ENCODE measurements around the gene ANO9. TPM values are rescaled to one million over a fixed set of nuclear protein-coding genes. Genes with fewer than 3 reads are reported as not detected.

The ANO9 gene, protein sequence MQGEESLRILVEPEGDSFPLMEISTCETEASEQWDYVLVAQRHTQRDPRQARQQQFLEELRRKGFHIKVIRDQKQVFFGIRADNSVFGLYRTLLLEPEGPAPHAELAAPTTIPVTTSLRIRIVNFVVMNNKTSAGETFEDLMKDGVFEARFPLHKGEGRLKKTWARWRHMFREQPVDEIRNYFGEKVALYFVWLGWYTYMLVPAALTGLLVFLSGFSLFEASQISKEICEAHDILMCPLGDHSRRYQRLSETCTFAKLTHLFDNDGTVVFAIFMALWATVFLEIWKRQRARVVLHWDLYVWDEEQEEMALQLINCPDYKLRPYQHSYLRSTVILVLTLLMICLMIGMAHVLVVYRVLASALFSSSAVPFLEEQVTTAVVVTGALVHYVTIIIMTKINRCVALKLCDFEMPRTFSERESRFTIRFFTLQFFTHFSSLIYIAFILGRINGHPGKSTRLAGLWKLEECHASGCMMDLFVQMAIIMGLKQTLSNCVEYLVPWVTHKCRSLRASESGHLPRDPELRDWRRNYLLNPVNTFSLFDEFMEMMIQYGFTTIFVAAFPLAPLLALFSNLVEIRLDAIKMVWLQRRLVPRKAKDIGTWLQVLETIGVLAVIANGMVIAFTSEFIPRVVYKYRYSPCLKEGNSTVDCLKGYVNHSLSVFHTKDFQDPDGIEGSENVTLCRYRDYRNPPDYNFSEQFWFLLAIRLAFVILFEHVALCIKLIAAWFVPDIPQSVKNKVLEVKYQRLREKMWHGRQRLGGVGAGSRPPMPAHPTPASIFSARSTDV
- not detected in 2 replicates for total RNA-seq (2014; rRNA removed; shearing (Covaris generic); ENCODE audit: low replicate concordance)

DNA sequence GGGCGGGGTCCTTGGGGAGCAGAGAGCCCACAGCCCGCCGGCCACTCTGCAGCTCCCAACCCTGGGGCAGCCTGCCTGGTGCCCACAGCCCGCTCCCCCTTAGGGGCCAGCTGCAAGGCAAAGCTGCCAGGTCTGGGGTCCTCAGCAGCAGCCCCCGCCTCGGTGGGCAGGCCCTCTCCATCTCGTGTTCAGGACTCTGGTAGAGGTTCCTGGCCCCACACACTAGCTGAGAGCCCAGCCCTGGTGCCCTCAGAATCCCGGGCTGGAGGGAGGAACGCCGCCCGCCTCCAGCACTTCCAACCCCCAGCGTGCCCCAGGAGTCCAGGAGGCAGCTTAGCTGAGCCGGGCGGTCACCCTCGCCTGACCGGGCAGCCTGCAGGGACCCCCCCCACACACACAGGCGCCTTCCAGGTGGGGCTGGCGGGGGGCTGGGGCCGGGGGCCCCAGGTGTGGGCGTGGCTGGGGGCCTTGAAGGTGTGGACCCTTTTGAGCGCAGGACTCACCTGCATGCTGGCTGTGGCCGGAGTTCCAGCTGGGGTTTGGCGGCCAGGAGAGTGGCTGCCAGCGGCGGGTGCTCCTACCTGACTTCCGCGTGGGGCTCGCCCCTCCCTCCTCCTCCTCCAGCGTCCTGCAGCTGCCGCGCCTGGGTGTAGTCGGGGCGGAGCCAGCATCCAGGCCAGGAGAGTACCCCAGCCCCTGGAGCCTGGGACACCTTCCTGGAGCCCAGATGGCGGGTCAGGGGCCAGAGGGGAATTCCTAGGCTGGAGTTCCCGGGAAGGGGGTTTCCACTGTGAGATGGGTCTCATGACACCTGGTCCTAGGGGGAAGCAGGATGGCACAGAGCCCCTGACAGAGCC, at the start of gene ANO9:
TSS of gene ANO9 (minus strand) at position 594 of the 857 bp plus-strand sequence. CDS start at position 509, 85 bp downstream.
- Histone ChIP-seq H3K4me3 (no peak within 1 kb of the TSS), H3K36me3 (no peaks in the 10 kb centered on the region), H3K9me3 (no peaks in the 10 kb centered on the region), H3K27me3 (no peaks in the 10 kb centered on the region)
- DNase-seq, result no peak

DNA sequence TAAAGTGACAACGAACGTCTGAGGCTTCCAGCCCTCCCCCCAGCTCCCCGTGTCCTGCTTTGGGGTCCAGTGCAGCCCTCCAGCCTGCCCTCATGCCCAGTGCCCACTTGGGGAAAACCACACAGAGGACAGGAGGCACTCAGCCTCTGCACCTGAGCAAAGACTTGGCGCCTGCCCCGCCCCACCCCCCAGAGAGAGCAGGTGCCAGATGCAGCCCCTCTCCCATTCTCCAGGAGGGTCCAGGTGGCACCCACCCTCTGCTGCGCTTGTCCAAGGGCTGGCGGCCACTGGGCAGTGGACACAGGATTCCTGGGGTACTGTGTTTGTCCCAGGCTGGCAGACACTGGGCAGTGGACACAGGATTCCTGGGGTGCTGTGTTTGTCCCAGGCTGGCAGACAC, 49.5 kb upstream of the ANO9 start:
- Histone ChIP-seq H3K27me3 (no peaks in the 10 kb centered on the region), H3K36me3 (peaks cover 39% of the 10 kb centered on the region), H3K4me3 (no peak overlapping the region), H3K9me3 (no peaks in the 10 kb centered on the region)
- no peak for DNase-seq

DNA sequence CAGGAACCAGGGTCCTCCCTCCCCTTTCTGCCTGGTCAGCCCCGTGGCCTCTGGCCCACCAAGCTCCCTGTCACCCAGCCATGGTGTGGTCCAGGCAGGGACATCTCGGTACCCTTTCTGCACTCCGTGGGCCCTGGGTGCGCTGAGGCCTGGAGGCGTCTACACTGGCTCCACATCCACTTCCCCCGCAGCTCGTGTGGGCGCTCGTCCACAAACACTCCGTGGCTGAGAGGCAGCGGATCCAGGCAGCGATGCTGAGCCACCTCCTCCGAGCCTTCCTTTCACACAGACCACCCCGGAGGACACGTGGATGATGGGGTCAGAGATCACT, 49.1 kb upstream of the ANO9 start:
- Histone ChIP-seq H3K36me3 (peaks cover 35% of the 10 kb centered on the region), H3K27me3 (no peaks in the 10 kb centered on the region), H3K4me3 (no peak overlapping the region), H3K9me3 (no peaks in the 10 kb centered on the region)
- DNase-seq, result no peak

DNA sequence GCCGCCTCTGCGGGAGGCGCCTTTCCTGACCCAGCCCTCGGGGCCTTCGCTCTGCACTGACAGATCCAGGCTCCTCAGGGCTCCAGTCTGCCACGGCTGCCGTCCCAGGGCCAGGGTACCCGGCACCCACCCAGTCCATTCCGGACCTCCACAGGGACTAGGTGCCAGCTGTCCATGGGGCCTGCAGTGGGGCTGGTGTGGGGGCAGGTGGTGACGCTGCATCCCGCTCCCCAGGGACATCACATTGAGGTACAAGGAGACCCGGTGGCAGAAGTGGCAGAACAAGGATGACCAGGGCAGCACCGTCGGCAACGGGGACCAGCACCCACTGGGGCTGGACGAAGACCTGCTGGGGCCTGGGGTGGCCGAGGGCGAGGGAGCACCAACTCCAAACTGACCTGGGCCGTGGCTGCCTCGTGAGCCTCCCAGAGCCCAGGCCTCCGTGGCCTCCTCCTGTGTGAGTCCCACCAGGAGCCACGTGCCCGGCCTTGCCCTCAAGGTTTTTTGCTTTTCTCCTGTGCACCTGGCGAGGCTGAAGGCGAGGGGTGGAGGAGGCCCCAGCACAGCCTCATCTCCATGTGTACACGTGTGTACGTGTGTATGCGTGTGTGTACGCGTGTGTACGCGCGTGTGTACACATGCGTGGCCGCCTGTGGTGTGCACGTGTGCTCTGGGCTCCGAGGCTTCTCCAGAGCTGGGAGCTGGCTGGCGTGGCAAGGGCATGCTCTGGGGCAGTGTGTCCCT, 48.5 kb upstream of the ANO9 start:
- no peak for DNase-seq

DNA sequence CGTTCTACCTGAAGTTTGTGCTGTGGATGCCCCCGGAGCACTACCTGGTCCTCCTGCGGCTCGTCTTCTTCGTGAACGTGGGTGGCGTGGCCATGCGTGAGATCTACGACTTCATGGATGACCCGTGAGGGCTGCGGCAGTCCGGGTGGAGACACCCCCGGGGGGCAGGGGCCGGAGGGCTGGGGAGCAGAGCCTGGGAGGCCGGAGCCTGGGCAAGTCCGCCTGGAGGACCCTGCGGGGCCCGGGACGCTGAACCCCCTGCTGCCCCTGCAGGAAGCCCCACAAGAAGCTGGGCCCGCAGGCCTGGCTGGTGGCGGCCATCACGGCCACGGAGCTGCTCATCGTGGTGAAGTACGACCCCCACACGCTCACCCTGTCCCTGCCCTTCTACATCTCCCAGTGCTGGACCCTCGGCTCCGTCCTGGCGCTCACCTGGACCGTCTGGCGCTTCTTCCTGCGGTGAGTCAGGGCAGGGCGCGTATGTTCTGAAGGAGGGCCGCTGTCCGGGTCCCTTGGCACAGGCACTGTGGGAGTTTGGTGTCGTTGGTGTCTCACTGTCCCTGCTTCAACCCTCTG, 47.9 kb upstream of the ANO9 start:
- DNase-seq, result no peak
- peaks cover 23% of the 10 kb centered on the region for H3K36me3 ChIP-seq
- no peaks in the 10 kb centered on the region for H3K9me3 ChIP-seq
- no peak overlapping the region for H3K4me3 ChIP-seq
- no peaks in the 10 kb centered on the region for H3K27me3 ChIP-seq

More for the DNA sequence above, 48.5 kb upstream of the ANO9 start:
- no peaks in the 10 kb centered on the region for H3K27me3 ChIP-seq
- peaks cover 29% of the 10 kb centered on the region for H3K36me3 ChIP-seq
- no peak overlapping the region for H3K4me3 ChIP-seq
- no peaks in the 10 kb centered on the region for H3K9me3 ChIP-seq

DNA sequence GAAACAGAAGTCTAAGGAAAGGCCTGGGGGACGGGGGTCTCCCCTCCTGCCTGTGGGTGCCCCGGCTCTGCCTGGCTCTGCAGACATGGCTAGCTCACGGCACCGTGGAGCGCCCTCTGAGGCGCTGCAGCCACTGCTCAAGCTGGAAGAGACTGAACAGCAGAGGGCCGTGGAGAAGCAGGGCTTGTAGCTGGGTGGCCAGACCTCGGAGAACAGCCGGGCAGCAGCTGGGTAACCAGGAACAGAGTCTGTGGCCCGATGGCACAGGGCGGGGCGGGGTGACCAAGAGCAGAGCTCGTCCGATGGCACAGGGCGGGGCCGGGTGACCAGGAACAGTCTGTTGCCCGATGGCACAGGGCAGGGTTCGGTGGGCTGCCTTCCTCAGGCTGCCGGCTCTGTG, 47.2 kb upstream of the ANO9 start:
- H3K4me3 ChIP-seq, result no peak overlapping the region
- H3K36me3 ChIP-seq, result peaks cover 17% of the 10 kb centered on the region
- H3K27me3 ChIP-seq, result no peaks in the 10 kb centered on the region
- no peak for DNase-seq
- no peaks in the 10 kb centered on the region for H3K9me3 ChIP-seq

DNA sequence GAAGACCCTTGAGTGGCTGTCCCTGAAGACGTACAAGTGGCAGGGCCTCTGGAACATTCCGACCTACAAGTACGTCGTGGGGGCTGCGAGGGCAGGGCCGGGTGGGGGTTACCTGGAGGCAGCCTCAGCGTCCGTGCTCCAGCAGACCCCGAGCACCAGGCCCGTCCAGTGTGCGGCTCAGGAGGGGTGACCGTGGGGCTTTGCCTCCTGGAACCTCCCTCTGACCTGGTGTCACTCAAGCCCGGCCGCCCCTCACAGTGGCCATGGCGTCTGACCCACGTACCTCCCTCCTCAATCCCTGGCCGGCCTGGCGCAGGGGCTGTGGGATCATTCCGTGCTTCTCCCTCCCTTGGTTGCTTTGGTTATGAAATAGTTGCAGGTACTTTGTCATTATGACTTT, 46.8 kb upstream of the ANO9 start:
- no peak for DNase-seq
- peaks cover 14% of the 10 kb centered on the region for H3K36me3 ChIP-seq

DNA sequence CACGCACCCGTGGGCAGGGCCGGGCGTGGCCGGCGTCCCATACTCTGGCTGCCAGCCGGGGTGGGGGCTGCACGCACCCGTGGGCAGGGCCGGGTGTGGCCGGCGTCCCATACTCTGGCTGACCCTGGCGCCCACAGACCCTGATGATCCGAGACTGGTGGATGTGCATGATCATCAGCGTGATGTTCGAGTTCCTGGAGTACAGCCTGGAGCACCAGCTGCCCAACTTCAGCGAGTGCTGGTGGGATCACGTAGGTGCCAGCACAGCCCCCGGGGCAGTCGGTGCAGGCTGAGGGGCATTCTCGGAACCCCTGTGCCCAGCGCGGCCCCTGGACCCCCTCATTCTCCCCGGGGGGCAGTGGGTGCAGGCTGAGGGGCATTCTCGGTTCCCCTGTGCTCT, 46.3 kb upstream of the ANO9 start:
- Histone ChIP-seq H3K27me3 (no peaks in the 10 kb centered on the region), H3K36me3 (peaks cover 9% of the 10 kb centered on the region), H3K9me3 (no peaks in the 10 kb centered on the region; the same call in 1 of the 2 replicates), H3K4me3 (no peak overlapping the region)
- DNase-seq, result no peak

More for the DNA sequence above, 46.8 kb upstream of the ANO9 start:
- H3K9me3 ChIP-seq, result no peaks in the 10 kb centered on the region; the same call in 1 of the 2 replicates
- H3K27me3 ChIP-seq, result no peaks in the 10 kb centered on the region
- H3K4me3 ChIP-seq, result no peak overlapping the region

DNA sequence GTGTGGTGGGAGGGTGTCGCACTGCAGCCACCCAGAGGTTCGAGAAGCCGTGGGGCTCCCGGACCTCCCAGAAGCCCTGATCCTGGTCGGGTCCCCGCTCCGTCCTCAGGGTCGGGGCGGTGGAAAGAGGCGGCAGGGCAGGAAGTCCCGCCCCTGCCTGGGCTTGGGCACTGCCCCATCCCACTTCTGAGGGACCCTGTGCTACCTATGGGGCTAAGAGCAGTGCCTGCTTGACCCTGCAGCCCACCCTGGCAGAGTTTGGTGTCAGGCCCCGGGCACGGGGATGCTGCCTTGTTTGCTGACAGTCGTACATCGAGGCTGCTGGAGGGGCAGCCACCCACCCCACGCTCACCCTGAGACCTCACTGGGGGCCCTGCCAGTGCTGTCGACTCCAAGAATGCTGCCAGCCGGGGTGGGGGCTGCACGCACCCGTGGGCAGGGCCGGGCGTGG, 45.8 kb upstream of the ANO9 start:
- DNase-seq, result no peak
- peaks cover 7% of the 10 kb centered on the region for H3K36me3 ChIP-seq
- H3K4me3 ChIP-seq, result no peak overlapping the region
- H3K27me3 ChIP-seq, result no peaks in the 10 kb centered on the region
- H3K9me3 ChIP-seq, result no peaks in the 10 kb centered on the region; the same call in 1 of the 2 replicates

DNA sequence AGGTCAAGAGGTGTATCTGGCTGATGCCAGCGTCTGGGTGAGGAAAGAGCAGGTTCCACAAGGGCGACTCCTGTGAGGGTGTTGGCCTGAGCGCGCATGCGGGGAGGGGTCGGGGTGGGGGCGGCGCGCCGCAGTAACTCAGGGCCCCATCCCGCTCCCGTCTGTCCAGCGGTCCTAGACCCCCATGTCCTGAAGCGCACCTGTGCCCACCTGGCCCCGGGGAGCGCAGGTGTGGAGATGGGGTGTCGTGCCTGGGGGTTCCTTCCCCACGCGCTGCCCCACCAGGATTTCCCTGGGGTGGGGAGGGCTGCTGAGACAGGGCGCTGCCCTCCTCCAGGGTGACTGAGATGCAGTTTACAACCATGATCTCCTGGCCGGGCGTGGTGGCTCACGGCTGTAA, 44.4 kb upstream of the ANO9 start:
- no peaks in the 10 kb centered on the region for H3K27me3 ChIP-seq
- no peak overlapping the region for H3K4me3 ChIP-seq
- no peaks in the 10 kb centered on the region; the same call in 1 of the 2 replicates for H3K9me3 ChIP-seq
- H3K36me3 ChIP-seq, result peaks cover 4% of the 10 kb centered on the region; the same call in 1 of the 2 replicates
- DNase-seq, result no peak

DNA sequence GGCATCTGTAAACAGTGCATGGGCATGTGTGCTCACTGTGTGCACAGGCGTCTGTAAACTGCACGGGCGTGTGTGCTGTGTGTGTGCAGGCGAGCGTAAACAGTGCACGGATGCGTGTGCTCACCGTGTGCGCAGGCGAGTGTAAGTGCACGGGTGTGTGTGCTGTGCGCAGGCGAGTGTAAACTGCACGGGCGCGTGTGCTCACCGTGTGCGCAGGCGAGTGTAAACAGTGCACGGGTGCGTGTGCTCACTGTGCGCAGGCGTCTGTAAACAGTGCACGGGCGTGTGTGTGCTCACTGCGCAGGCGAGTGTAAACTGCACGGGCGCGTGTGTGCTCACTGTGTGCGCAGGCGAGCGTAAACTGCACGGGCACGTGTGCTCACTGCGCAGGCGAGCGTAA, 42.8 kb upstream of the ANO9 start:
- no peak for DNase-seq
- Histone ChIP-seq H3K36me3 (no peaks in the 10 kb centered on the region), H3K9me3 (no peaks in the 10 kb centered on the region; the same call in 1 of the 2 replicates), H3K27me3 (no peaks in the 10 kb centered on the region), H3K4me3 (no peak overlapping the region)

DNA sequence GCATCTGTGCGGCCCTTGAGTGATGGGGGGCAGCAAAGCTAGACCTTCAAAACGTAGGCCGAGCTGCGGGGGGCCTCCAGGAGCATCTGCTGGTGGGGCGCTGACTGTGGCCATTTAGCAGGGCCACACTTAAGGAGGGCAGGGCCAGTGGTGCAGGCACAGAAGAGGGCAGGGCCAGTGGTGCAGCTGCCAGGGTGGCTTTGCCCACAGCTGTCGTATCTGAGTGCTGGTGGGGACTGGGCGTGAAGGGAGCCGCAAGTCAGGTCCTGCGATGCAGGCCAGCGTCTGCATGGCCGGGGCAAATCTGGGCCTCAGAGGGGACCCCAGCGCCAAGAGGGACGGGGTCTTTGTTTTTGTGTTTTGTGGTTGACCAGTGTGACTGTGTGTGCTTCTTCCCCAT, 37.5 kb upstream of the ANO9 start:
- Histone ChIP-seq H3K27me3 (no peaks in the 10 kb centered on the region), H3K9me3 (no peaks in the 10 kb centered on the region; the same call in 1 of the 2 replicates), H3K36me3 (peaks cover 4% of the 10 kb centered on the region; the same call in 1 of the 2 replicates), H3K4me3 (no peak overlapping the region)
- DNase-seq, result no peak

DNA sequence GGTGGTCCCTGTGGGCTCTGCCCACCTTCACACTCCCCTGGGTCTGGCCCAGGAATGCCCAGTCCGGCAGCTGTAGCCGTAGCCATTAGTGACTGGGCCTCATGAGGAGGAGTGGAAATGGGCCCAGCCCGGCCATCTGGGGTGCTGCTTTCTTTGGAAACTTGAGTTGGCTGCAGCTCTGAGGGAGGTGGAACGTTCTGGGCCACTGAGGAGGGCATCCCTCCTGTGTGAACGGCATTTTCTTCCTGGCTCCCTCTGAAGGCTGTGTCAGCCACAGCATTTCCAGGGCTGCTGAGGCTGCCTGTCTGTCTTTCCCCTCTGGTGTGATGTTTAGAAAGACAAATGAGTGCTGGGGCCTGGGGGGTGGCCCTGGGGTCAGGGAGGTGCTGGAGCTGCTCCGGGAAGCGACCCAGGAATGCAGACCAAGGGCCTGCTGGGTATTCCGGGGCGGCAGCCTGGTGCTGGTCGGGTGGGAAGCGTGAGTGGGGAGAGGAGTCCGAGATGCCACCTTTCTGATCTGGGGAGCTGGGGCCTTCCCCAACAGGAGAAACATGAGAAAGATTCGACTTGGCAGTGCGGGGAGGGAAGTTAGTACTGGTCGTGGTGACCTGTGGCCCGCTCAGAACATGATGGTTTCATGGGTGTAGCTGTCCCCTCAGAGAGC, 35.4 kb upstream of the ANO9 start:
- no peaks in the 10 kb centered on the region for H3K27me3 ChIP-seq
- no peak overlapping the region for H3K4me3 ChIP-seq
- DNase-seq, result no peak
- no peaks in the 10 kb centered on the region for H3K9me3 ChIP-seq
- peaks cover 4% of the 10 kb centered on the region; the same call in 1 of the 2 replicates for H3K36me3 ChIP-seq

DNA sequence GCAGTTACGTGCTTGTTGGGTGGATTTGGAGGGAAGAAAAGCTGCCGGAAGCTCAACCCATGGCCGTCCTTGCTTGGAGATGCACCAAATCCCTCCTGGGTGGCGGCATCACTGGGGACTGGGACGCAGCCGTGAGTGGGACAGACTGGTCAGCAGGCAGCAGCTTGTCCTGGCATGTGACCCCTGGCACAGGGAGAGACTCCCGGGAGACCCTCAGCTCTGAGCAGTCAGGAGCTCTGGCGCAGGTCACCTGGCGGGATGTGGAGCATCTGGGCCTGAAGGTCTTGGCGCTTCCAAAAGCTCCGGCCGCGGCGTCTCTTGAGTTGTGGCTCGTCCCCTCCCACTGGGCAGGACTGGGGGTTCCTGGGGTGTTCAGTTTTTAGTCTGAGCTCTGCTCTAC, 34.6 kb upstream of the ANO9 start:
- H3K27me3 ChIP-seq, result no peaks in the 10 kb centered on the region
- no peaks in the 10 kb centered on the region for H3K9me3 ChIP-seq
- no peak overlapping the region for H3K4me3 ChIP-seq
- no peak for DNase-seq
- H3K36me3 ChIP-seq, result peaks cover 4% of the 10 kb centered on the region; the same call in 1 of the 2 replicates

DNA sequence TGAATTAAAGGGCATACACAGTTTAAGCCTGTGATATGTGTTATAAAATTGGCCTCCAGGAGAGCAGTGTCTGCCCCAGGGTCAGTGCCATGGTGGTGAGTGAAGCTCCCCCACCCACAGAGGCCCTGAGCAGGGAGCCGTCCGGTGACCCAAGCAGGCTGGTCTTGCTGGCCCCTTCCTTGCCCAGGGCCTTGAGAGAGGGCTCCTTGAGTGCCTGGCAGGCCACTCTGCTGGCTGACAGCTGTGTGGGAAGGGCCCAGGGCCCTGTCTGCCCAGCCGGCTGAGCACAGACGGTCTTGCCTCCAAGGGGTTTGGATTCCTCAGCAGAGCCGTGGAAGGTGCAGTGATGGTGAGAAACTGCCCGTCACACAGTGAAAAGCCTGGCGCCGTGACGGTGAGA, 34.1 kb upstream of the ANO9 start:
- H3K4me3 ChIP-seq, result no peak overlapping the region
- H3K27me3 ChIP-seq, result no peaks in the 10 kb centered on the region
- H3K36me3 ChIP-seq, result peaks cover 4% of the 10 kb centered on the region; the same call in 1 of the 2 replicates
- no peaks in the 10 kb centered on the region for H3K9me3 ChIP-seq
- no peak for DNase-seq
